HL-60/S4 (cell line): ENCODE results near the gene MRPS12.

Source experiments
- in situ Hi-C: fragments of 300-500 bp; cut with MboI; formaldehyde crosslinking; loops from 2 replicates; pipeline ENCODE4 v1.14.3; 2022; ENCODE audit warnings: low sequenced_read_pairs

MRPS12 gene

DNA sequence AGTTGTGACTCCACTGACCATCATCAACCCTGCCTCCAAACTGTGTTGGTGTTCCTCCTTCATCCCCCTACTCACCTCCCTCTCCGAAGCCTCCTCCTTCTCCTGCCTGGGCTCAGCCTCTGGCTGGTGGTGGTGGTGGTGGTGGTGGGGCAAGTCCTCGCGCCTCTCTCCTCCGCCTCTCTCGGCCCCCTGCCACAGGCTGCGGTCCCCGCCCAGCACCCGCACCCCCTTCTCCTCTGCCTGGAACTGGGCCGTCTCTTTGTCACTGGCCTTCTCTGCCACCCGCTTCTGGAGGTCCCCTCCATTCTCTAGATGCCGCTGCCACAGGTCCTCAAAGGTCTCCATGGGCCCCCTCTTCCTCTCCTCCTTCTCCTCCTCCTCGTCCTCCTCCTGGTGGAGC lies 20.3 kb upstream of the MRPS12 start:
- in situ Hi-C loops = no loop called here

DNA sequence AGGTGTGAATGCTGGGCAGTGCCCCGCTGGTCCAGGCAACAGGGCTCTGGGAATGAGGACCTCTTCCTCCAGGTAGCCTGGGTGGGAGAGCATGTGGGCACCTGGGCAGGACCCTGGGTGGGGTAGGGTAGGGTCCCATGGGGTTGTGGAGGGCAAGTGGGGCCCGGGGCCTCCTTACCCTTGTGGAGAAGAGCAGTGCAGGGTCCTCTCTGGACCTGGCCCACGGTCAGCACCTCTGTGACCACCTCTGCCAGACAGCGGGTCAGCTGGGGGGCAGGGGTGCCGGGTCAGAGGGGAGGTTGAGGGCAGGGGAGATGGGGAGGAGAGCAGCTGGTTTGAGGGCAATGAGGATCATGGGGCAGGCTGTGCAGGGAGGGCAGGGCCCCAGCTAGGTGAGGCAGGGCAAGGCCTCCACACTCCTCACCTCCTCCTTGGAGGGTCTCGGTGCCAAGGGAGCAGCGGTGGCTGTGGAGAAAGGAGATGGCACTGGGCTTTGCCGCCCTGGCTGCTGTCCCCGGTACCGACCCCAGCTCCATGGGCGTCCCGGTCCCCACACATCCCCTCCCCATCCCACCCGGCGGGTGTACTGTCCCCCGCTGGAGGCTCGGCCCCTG lies 19.2 kb upstream of the MRPS12 start:
- in situ Hi-C loops = no loop called here

DNA sequence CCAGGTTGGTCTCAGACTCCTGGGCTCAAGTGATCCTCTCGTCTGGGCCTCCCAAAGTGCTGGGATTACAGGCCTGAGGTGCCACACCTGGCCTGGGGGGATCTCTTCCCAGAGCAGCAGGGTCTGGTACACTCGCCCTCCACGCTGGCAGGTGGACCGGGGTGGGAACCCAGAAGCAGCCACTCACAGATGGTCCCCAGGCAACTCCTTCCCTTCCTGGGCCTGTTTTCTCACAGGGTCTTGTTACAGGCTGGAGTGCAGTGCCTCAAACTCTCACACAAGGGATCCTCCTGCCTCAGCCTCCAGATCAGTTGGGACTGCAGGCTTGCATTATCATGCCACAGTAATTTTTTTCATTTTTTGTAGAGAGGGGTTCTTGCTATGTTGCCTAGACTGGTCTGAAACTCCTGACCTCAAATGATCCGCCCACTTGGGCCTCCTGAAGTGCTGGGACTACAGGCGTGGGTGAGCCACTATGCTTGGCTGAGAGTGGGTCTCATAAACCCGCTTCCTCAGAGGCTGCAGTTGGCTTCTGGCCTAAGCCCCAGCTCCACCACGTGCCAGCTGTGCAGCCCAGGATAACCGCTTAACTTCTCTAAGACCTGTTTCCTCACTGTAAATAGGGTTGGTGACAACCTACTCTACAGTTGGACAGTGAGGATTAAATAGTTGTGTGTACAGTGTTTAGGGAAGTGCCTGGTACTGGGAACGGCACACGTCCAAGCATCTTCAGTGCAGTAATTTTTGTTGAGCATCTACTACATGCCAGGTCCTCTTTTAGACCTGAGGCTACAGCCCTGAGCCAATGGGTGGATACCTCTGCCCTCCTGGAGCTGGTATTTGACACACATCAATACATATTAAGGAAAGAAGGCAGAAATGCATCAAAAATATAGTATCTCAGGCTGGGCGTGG lies 17.9 kb upstream of the MRPS12 start:
- in situ Hi-C loops = no loop called here

DNA sequence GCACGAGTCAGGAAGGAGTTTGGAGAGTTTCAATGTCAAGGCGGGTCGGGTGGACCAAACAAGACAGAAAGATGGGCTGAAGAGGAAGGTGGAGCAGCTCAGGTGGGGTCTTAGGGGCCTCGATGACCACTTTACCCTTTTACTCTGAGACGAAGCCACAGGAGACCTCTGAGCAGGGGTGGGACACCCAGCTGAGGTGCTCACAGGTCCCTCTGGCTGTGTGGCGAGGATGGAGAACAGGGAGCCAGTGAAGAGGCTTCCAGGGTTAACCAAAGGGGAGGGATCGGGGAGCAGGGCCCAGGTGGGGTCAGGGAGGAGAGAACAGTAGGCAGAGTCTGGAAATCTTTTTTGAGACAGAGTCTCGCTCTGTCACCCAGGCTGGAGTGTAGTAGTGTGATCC lies 16.8 kb upstream of the MRPS12 start:
- in situ Hi-C loops = no loop called here

DNA sequence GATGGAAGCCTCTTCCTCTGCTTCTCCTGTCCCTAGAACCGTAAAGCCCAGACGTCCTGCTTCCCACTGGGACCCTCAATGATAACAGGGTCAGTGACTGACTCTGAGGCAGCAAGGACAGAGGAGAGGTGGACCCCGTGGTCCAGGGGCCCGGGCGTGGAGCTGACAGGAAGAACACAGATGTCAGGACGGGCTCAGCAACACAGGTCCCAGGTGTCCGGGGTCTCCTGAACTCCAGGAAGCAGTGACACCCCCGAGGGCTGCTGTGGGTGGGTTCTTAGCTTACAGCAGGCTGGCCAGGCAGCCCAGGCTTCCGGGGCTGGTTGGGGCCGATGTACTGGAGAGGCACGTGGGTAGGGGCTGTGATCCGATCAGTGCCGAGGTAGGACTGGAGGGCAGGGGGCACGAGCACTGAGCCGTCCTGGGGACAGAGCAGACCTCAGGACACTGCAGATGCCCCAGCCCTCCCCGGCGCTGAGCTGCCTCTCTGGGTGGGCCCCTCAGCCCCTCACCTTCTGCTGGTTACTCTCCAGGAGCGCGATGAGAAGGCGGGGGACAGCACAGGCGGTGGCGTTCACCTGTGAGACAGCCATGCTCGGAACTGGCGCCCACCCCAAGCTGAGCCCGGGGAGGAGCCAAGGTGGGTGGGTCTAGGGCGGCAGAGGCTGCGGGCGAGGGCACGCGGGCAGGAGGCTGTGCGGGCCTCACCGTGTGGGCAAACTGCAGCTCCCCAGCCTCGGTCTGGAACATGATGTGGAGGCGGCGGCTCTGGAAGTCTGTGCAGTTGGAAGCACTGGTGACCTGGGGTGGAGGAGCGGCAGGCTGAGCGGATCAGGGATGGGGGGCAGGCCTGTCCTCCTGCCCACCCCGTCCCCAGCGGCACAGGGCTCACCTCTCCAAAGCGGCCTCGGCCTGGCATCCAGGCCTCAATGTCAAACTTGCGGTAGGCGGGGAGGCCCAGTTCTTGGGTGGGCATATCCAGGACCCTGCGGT lies 15.1 kb upstream of the MRPS12 start:
- in situ Hi-C loops = no loop called here

DNA sequence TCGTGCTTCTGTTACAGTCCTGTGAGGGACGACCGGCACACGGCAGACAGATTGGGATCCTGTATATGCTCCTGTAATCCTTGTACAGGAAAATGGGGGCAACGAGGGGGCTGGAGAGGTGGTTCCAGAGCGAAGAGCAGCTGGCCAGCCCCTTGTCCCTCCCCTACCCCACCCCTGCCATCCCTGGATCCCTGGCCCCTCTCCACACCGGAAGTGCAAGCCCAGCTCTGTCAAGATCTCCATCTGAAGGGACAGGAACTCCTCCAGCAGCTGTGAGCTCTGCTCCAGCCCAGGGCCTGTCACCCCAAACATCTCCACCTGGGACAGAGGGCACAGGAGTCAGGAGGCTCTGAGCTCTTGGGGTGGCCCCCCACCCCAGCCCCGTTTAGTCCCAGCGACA lies 13.2 kb upstream of the MRPS12 start:
- in situ Hi-C loops = no loop called here

DNA sequence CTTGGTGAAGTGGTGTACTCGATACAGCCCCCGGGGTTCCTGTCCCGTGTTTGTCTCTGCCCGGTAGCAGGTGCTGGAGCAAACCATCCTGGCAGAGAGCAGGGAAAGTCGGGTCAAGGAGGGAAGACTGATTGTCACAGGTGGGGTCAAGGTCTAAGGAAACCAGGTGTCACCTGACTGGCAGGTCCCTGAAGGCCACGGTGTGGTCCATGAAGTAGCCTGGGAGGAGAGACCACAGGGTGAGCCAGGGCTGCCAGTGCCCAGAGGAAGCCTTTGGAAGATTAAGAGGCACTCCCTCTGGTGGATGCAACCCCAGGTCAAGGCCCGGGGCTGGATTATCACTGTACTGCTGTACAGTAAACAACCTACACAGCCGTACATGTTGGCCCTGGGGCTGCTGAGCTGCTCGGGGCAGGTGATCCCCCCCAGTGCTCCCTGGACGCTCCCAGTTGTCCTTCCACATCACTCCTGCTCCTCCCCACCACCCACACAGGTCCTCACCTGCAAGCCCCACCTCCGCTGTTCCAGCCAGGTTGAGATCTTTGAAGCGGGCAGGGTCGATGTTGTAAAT lies 12.7 kb upstream of the MRPS12 start:
- in situ Hi-C loops = no loop called here

DNA sequence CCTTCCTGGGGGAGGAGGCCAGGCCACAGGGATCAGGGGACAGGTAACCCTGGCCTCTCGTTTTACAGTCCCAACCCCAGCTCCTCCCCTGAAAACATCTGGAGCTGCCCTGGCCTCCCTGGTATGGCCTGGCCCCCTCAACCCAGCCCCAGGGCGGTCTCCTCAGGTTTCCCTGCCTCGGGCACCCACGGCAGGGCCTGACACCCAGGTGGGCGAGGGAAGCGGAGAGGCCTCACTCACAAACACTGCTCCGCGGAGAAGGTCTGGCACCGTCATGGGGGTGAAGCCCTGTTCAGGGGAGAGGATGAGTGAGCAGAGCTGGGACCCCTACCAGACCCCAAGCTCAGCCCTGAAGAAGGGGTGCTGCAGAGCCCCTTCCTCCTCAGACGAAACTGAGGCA lies 12.2 kb upstream of the MRPS12 start:
- in situ Hi-C loops = no loop called here

DNA sequence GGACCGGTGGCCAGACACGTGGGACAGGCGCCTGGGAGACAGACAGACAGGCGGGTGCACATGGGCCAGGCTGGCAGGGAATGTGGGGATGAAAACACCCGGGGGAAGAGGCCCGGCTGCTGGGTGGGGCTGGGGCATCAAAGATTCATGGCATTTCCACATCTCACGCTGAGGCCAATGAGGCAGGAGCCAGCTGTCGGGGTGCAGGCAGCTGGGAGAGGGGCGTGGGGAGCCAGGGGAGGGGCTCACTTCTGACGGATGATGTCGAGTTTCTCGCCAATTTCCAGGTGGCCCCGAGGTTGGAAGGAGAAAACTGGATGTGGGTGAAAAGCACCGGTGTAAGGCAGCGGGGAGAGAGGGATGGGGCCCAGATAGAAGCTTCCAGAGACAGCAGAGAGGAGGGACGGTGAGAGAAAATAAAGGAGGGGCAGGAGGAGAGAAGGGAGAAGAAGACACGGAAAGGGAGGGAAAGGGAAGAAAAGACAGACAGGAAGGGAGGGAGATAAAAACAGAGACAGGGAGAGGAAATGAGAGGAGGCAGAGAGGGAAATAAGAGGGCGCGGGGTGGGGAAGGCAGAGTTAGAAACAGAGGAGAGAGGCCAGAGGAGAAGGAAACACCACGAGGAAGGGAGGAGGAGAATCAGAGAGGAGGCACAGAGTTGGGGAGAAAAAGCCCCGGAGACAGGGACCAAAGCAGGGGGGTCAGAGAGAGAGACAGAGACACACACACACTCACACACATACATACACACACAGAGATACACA lies 10.7 kb upstream of the MRPS12 start:
- in situ Hi-C loops = no loop called here

DNA sequence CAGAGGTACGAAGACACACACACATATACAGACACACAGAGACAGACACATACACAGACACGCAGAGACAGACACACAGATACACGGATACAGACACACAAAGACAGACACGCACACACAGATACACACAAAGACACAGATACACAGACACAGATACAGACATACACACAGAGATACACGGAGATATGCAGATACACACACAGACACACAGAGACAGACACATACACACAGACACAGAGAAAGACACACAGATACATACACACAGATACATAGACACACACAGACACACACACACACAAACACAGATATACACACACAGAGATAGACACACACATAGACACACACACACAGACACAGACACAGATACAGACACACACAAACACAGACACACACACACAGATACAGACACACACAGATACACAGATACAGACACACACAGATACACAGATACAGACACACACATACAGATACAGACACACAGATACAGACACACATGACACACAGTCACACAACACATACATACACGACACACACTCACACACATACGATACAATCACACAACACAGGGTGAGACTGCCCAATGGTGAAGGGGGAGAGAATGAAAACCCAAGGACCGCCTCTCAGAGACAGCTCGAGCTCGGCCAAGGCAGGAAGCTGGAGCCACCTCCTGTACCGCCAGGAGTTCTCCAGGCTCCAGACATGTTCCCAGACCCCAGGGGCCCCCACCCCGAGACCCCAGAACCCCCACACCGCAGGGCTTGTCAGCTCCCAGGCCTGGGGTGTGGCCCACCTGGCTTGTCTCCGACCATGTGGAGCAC lies 9.9 kb upstream of the MRPS12 start:
- in situ Hi-C loops = no loop called here

DNA sequence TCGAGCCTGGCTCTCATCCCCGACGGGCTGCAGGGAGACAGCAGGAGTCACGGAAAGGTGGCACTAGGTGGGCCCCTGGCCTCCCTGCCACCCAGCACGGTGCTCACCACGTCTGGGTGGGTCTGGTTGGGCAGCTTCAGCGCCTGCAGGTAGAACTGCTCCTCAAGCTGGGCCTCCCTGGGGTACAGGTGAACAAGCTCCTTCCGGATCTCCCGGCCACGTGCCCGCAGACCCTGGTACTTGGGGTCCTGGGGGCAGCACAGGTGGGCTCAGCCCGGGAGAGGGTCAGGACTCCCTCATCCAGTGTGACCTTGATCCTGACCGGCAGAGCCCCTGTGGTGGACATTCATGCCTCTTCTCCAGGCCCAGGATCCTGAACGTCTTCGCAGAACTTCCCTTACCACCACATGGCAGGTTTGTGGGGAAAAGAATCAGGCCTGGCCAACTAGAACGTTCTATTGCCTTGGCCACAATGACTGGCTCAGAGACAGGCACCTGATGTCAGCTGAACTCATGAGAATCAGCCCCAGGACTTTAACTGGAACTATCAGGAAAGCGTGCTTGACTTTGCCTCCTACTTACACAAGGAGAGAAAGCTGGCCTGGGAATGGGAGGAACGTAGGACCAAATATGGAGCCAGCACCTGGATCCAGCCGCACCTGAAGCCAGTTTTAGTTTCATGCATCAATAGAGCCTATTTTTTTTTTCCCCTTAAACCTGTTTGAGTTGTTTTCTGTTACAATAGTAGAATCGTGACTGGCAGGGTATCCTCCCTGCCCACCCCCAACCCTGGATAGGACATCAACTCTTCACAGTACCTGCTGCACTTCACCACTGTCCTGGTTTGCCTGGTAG lies 9.1 kb upstream of the MRPS12 start:
- in situ Hi-C loops = no loop called here

DNA sequence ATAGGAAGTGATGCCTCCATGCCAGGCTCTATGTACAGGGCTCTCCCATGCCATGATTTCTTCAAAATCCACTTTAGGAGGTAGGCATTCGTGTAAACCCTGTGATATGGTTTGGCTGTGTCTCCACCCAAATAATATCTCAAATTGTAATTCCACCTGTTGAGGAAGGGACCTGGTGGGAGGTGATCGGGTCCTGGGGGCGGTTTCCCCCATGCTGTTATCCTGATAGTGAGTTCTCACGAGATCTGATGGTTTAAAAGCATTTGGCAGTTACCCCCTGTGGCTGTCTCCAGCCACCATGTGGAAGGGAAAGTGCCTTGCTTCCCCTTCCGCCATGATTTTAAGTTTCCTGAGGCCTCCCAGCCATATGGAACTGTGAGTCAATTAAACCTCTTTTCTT lies 8.3 kb upstream of the MRPS12 start:
- in situ Hi-C loops = no loop called here

DNA sequence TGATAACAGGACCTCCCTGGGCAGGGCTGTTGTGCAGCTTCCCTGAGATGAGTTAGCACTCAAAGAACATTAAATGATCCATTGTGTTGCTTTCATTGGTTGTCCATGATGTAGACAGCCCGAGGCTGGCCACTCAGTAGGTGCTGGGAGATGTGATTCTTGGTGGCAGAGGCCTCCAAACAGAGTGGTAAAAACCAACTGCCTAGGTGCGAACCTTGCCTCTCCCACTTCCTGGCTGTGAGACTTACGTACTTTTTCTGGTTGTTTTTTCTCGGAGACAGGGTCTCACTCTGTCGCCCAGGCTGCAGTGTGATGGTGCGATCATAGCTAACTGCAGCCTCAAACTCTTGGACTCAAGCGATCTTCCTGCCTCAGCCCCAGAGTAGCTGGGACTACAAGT lies 6.4 kb upstream of the MRPS12 start:
- in situ Hi-C loops = no loop called here

DNA sequence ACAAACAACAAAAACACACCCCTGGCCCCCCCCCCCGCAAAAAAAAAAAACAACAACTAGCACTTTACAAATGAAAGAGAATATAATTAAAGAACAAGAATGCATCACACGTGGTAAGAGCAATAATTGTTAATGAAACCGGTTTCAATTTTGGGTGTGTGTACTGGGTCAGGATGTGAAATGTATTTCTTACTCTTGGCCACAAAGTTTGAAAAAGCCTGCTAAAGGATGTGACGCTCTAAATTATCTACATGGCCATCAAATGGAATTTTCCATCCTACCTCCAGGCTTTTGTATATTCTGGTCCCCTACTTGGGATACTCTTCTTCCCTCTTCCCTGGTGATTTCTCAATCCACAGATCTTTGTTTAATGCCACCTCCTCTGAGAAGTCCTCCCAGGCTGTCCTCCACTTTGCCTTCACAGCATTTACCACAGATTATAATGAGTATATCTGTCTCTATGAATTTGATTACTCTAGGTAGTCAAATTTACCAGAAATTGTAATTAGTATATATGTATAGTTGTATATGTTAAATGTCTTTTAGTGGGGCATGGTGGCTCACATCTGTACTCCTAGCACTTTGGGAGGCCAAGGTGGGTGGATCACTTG lies 2.2 kb upstream of the MRPS12 start:
- in situ Hi-C loops = loop anchor here (25.0 kb wide), 3 partner anchors 391 to 691 kb away; partner anchors contain the start of gene FAM98C

DNA sequence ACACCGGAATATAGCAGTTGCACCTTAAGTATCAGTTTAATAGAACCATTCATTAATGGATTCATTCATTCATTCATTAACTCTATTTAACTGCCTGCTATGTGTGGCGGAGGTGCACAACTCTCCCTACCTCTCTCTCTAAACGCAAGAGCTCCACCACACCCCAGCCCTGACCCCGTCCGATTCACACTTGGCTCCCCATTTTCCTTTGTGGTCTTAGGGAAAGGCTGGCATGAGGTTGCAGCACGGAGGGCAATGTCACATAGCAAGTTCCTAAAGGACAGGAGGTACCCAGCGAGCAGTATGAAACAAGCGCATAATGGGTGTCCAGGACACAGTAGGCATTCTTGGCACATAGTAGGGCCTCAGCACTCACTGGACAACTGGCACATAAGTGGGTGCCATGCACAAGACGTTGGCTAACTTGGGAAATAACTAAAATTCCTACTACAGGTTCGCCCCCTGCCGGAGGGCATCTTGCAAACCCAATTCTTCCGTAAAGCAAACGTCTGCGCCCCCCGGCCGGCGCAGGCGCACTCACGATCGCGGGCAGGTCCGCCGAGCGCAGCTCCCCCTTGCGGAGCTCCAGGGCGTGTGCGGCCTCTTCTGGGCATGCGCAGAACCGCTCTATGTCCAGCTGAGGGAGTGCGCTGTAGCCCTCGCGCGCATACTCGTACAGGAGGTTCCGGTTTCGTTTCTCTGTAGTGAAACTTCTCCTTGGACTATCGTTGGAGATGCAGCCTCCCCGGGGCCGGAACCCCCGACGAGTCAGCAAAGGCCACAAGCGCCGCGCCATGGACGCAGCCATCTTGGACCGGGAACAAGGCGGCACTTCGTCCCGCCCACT lies 592 bp upstream of the MRPS12 start, which contains the start of gene SARS2:
Gene SARS2 (minus strand): TSS at position 835 of the 847 bp plus-strand sequence. CDS start 27 bp downstream, at position 808.
- in situ Hi-C loops = loop anchor here (25.0 kb wide), 3 partner anchors 393 to 693 kb away; partner anchors contain the start of gene FAM98C

DNA sequence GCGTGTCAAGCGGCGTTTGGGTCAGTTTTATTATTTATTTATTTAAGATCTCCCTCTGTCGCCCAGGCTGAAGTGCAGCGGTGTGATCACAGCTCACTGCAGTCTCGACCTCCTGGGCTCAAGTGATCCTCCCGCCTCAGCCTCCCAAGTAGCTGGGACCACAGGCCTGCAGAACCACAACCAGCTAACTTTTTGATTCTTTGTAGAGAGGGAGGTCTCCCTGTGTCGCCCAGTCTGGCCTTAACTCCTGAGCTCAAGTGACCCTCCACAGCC lies 713 bp downstream of the MRPS12 start:
- in situ Hi-C loops = loop anchor here (25.0 kb wide), 3 partner anchors 394 to 694 kb away; partner anchors contain the start of gene FAM98C
